Right atrium auricular region (tissue), 2 donors: ENCODE measurements around the gene SLC2A4RG. TPM values are rescaled to one million over a fixed set of nuclear protein-coding genes. Genes with fewer than 3 reads are reported as not detected.

Experiments used
- DNase-seq: peaks from one replicate; pipeline ENCODE4 v3.0.0-alpha.2; 2019; ENCODE audit warnings: low spot score
- H3K27ac ChIP-seq, 2 donors: fragments of 200-600 bp; sonication (generic); 1 replicate in 1 of 2; 2 replicates in 1 of 2; pipeline ENCODE4 v1.5.1; 2016 to 2019
- H3K27me3 ChIP-seq, 2 donors: fragments of 200-600 bp; sonication (generic); one replicate each; pipeline versions ENCODE4 v1.5.1 to v1.6.0; 2017 to 2019
- H3K36me3 ChIP-seq: fragments of 200-600 bp; sonication (generic); one replicate; pipeline ENCODE4 v1.5.1; 2016
- H3K4me1 ChIP-seq, 2 donors: fragments of 200-600 bp; sonication (generic); one replicate each; pipeline versions ENCODE4 v1.5.1 to v1.6.0; 2017 to 2019
- H3K4me3 ChIP-seq, 2 donors: fragments of 200-600 bp; sonication (generic); 1 replicate in 1 of 2; 2 replicates in 1 of 2; pipeline ENCODE4 v1.5.1; 2017 to 2019; ENCODE audit warnings: mild to moderate bottlenecking in 1 of 2, moderate library complexity in 1 of 2
- H3K9me3 ChIP-seq, 2 donors: fragments of 200-600 bp; sonication (generic); one replicate each; pipeline ENCODE4 v1.5.1; 2019
- CTCF ChIP-seq, 2 donors: fragments of 200-600 bp; sonication (generic); IDR thresholded peaks; one replicate each; pipeline ENCODE4 v1.5.1; 2019; ENCODE audit warnings: antibody characterized with exemption in 2 of 2
- total RNA-seq, 2 donors: library from RNA; depleted of rRNA; stranded (reverse); fragments of >200 nt; gene quantifications; one replicate each; pipeline ENCODE4 v1.1.0, GENCODE V29; 2016

SLC2A4RG gene
- total RNA-seq, 2 donors from 2014 or later, result 30.1 to 30.7 TPM

GRCh38 chr20:63747622-63748069 is 8.1 kb downstream of the SLC2A4RG start:
- Histone ChIP-seq H3K4me3 (no peak overlapping the region), H3K27ac (no peak overlapping the region), H3K4me1 (no peaks in the 10 kb centered on the region), H3K9me3 (no peaks in the 10 kb centered on the region), H3K36me3 (peaks cover 45% of the 10 kb centered on the region), H3K27me3 (no peaks in the 10 kb centered on the region)
- no peak for DNase-seq
- TF ChIP-seq CTCF (IDR thresholded peaks at IDR 0.05), result no peak

DNA sequence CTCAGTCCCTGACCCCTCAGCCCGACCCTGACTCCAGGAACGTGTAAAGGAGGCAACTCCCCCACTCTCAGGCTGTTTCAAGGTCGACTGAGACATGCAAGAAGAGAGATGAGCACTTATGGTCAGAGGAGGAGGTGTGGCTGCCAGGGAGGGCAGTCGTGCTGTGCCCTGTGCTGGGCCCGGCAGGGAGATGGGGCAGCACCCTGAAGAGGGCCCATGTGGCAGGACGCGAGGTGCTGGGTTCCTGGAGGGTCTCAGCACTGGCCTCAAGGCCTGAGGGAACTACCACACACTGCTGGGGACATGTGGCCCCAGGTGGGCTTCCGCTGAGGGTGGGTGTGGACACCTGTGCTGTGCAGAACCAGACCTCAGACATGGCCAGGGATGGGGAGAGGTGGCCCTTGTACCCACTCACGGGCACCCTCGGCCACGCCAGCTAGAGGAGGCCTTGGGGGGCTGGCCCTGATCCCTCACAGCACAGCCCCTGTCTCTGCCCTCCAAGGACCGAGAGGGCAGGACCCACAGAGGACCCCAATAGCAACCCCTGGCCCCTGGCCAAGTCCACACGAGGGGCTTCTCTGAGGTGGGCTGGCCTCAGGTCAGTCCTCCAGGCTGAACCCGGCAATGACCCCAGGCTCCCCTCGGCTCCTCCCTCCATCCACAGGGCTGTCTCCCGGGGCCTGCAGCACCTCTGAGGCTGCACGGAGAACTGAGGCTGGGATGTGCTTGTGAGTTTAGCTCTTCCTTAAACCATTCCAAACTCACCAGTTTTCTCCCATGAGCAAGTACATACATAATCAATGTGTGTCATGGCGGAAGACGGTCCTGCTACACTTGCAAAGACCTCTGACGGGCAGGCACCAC is 8.7 kb downstream of the SLC2A4RG start:
- H3K27me3 ChIP-seq, result no peaks in the 10 kb centered on the region
- H3K9me3 ChIP-seq, result no peaks in the 10 kb centered on the region
- peaks cover 38% of the 10 kb centered on the region for H3K36me3 ChIP-seq
- H3K4me3 ChIP-seq, result no peak overlapping the region
- no peak for TF ChIP-seq CTCF (IDR thresholded peaks at IDR 0.05)
- peaks cover 0 to under 1% of the 10 kb centered on the region in 2 donors for H3K4me1 ChIP-seq
- no peak overlapping the region for H3K27ac ChIP-seq
- no peak for DNase-seq

GRCh38 chr20:63748934-63749270 is 9.3 kb downstream of the SLC2A4RG start:
- TF ChIP-seq CTCF (IDR thresholded peaks at IDR 0.05), result no peak
- Histone ChIP-seq H3K9me3 (no peaks in the 10 kb centered on the region), H3K4me1 (peaks cover 0 to 6% of the 10 kb centered on the region in 2 donors), H3K4me3 (no peak overlapping the region), H3K27me3 (no peaks in the 10 kb centered on the region), H3K27ac (no peak overlapping the region), H3K36me3 (peaks cover 32% of the 10 kb centered on the region)
- no peak for DNase-seq

DNA sequence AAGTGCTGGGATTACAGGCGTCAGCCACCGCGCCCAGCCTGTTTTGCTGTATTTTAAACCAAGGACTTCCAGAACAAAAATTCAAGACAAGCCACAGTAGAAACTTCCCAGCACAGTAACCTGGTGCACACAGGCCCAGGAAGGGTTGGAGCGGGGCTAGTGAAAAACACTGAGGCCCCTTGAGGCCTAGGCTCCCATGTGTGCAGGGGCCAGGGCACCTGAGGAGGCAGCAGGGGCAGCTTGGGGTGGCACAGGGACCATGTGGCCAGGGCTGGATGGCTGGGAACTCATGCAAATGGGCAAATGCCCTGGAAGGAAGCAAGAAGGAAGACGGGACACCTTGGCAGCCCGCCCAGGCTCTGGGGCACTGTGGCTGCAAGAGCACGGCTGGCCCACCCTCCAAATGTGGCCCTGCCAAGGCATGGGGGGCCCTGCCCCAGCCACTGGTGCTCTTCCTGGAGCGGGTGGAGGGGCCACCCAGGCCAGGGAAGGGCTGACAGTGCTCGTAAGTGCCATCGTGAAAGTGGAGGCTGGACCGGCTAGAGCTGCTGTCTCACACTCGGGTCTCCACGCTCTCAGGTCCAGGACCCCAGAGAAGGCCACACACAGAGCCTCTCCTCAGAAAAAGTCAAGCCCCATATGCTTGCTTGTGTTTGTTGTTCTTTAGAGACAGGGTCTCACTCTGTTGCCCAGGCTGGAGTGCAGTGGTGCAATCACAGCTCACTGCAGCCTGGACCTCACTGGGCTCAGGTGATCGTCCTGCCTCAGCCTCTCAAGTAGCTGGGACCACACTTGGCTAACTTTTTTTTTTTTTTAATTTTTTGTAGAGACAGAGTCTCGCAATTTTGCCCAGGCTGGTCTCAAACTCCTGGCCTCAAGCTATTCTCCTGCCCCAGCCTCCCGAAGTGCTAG is 10.3 kb downstream of the SLC2A4RG start:
- H3K27me3 ChIP-seq, result no peaks in the 10 kb centered on the region
- no peak overlapping the region for H3K4me3 ChIP-seq
- TF ChIP-seq CTCF (IDR thresholded peaks at IDR 0.05), result no peak
- H3K27ac ChIP-seq, result no peak overlapping the region
- no peak for DNase-seq
- peaks cover 0 to 7% of the 10 kb centered on the region in 2 donors for H3K4me1 ChIP-seq
- peaks cover 32% of the 10 kb centered on the region for H3K36me3 ChIP-seq
- H3K9me3 ChIP-seq, result no peaks in the 10 kb centered on the region

- no peak overlapping the region for H3K4me3 ChIP-seq
- no peak overlapping the region for H3K27ac ChIP-seq
- DNase-seq, result no peak
- H3K36me3 ChIP-seq, result peaks cover 21% of the 10 kb centered on the region
- TF ChIP-seq CTCF (IDR thresholded peaks at IDR 0.05), result no peak
- H3K4me1 ChIP-seq, result peaks cover 0 to 7% of the 10 kb centered on the region in 2 donors
- H3K27me3 ChIP-seq, result no peaks in the 10 kb centered on the region
- no peaks in the 10 kb centered on the region for H3K9me3 ChIP-seq
These were observed 11.4 kb downstream of the SLC2A4RG start for GRCh38 chr20:63750807-63751470.
